NCI-H1105 treated with DMSO at 0.1 percent for 48 hours (cell line): Measurements from ENCODE around the gene INAVA.
A peak's percentile ranks its signal among the peaks of the same experiment; 100 is the strongest.
"Not testable (repeated sequence)": the region's sequence is repeated elsewhere in the genome, so short reads cannot be mapped to it uniquely, and the experiment has no call there.

Source experiments
- DNase-seq: peaks from one replicate; lab custom pipeline; 2025; lab: John Stamatoyannopoulos, UW

INAVA gene

DNA sequence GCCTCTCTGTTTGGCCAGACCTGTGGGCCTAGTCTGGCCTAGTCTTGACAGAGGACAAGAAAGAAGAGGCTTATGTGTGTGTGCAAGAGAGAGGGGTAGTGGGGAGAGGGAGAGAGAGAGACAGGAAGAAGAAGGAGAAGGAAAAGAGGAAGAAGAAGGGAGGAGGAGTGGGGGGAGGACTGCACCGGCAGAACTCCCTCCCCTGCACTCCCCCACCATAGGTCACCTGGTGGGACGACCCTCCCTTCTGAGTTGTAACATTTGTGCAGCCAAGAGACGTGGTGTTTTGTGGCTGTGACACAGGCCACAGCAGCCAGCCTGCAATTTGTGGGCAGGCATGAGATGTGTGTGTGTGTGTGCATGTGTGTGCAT is 4.3 kb downstream of the INAVA start:
- DNase-seq, result no peak

DNA sequence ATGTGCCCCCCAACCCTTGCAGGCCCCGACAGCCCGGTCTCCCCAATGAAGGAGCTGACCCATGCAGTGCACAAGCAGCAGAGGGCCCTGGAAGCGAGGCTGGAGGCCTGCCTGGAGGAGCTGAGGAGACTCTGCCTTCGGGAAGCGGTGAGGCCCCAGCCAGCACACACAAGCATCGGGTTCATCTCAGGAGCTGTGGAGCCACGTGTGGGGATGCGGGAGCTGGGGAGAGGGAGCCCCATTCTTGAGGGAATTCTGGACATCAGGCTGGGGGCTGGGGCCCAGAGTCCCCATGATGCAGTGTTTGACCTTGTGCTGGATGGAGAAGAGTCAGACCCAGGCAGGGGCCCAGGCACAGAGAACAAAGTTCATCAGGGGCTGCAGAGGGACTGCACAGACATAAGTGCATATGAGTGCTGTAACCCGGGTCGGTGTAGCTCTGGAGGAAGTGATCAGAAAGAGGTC is 4.8 kb downstream of the INAVA start:
- no peak for DNase-seq

DNA sequence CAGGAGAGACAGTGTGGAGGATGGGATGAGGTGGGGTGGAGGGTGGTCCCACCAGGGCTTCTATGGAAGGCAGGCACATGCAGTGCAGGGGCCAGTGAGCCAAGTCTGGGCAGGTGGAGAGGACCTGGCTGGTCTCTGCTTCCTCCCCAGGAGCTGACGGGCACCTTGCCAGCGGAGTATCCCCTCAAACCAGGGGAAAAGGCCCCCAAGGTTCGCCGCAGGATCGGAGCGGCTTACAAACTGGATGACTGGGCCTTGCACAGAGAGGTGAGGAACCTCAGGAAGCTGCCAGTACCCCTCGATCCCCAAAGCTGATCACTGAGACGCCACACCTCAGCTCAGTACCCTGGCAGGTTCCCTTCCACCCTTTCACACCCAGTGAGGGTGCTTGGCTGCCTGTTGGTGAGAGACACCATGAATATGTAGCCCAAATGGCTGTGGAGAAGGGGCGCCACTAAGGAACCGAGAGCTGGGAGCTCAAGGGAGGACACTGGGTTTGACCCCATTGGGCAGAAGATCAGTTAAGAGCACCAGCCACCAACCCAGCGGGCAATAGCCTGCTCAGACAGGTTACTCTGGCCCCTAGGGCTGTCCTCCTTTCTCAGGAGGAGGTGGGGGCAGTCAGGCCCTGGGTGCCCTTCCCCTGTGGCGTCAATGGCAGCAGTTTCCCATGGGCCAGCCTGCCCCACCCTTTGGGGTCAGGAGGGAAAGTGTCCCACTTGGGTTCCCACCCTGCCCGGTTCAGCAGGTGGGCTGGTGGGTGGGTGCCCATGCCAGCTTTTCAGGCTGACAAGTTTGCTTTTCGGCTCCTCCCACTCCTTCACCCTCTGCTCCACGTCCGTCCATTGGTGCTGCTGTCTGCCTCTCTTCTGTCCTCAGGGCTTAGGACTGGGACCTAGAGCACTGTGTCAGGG is 5.5 kb downstream of the INAVA start:
- DNase-seq, result no peak

DNA sequence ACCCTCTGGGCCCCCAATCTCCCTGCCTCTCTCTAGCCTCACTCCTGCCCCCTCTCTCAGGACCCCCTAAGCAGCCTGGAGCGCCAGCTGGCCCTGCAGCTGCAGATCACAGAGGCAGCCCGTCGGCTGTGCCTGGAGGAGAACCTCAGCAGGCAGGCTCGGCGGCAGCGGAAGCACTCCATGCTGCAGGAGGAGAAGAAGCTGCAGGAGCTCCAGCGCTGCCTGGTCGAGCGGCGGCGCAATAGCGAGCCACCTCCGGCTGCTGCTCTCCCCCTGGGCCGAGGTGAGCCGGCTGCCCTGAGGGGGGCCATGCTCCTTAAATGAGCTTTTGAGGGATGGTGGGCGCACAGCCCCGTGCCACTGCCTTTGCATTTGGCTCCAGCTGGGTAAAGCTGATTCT is 6.2 kb downstream of the INAVA start:
- DNase-seq, result no peak

DNA sequence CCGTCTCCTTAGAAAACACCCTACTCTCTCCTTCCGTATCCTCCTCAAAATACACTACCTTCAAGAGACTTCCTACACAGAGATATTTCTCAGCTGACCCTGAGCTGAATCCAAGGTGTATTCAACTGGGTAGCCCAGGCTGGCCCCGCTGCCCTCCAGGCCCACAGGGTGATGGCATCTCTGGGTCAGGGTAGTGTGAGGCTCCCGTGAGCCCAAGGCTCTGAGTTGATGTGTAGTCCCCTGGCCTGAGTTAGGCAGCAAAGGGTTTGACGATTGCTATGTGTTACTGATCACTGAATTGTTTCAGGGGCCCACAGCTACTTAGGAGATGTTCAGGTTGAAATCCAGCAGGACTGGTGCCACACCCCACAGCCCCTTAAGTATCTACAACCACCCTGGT is 6.7 kb downstream of the INAVA start:
- DNase-seq, result no peak

DNA sequence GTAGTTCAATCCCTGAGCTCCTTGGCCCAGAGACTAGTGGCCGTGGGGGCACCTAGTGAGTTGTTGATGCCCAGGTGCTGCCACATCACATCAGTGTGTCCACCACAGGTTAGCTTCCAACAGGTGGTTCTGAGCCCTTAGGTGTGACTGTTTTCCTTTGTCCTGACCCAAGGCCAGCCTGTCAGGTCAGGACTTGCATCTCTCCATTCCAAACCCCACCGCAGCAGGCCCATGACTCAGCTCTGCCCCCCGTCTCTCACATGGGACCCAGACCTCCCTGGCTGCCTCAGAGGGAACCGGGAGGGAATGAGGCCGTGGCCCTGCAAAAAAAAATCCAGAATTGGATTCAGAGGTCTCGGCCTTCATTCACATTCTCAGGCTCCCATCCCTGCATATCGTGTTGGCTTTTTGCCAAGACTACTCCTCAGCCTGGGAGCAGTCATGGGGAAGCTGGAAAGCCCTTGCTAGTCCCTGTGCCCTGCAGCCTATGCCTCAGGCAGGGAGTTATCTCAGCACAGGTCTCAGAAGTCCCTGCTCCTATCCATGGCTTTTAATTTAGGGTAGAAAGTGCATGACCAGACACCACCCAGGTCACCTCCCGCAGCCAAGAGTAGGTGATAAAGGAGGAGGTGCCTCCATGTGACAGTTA is 7.2 kb downstream of the INAVA start:
- peak; percentile 28 for DNase-seq

DNA sequence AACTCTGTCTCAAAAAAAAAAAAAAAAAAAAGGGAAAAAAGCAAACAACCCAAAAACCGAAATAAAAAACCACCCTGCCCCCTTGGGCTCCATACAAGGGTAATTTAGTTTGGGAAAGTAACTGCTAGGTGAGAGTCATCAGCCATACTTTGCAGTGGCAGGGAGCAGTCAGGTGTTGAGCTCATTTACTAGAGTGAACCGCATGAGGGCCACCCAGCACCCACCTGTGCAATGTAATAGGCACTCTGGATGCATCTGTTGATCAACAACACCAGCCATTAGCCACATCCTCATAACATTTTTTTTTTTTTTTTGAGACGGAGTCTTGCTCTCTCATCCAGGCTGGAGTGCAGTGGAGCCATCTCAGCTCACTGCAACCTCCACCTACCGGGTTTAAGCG is 9.1 kb downstream of the INAVA start:
- DNase-seq, result no peak

DNA sequence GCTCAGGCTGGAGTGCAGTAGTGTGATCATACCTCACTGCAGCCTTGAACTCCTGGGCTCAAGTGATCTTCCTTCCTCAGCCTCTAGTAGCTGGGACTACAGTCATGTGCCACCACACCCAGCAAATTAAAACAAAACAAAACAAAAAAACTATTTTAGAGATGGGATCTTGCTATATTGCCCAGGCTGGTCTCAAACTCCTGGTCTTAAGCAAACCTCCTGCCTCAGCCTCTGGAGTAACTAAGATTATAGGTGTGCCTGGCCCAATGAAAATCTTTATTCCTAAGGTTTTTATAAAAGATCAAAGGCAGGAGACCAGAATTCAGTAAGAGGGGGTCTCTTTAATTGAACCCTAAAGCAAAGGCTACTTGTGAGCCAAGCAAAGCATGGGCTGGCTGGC is 10.1 kb downstream of the INAVA start:
- DNase-seq, result no peak

DNA sequence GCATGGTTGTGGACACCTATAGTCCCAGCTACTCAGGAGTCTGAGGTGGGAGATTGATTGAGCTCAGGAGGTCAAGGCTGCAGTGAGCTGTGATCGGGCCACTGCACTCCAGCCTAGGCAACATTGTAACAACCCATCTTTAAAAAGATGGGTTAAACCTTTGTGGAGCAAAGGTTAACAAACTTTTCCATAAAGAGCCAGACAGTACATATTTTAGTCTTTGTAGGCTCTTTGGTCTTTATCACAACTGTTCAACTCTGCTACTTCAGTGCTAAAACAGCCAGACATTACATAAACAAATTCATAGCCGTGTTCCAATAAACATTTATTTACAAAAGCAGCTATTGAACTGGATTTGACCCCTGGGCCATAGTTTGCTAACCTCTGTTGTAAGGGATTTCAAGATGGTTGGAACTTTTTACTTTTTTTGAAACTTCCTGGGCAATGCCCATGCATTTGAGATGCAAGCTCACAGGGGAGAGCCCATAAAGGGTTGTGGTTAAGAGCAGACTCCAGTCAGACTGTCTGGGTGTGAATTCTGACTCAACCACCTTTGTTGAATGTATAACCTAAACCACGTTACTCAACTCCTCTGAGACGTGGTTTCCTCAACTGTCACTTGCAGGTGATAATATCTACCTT is 10.8 kb downstream of the INAVA start:
- no peak for DNase-seq

DNA sequence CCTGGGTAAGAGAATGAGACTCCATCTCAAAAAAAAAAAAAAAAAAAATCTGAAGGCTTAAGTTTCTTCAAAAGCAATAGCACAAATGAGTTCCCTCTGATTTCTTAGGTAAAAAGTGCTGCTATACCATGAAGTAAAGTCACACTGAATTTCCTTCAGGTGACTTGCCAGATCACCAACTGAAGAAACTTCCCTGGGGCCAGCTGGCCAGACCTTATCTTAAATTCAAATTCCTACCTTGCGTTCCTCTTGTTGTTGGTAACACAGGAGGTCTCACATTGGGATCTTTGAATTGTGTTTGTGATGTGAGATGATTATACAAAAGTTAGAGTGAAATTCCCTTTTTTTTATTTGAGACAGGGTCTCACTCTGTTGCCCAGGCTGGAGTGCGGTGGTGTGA is 11.8 kb downstream of the INAVA start:
- no peak for DNase-seq

DNA sequence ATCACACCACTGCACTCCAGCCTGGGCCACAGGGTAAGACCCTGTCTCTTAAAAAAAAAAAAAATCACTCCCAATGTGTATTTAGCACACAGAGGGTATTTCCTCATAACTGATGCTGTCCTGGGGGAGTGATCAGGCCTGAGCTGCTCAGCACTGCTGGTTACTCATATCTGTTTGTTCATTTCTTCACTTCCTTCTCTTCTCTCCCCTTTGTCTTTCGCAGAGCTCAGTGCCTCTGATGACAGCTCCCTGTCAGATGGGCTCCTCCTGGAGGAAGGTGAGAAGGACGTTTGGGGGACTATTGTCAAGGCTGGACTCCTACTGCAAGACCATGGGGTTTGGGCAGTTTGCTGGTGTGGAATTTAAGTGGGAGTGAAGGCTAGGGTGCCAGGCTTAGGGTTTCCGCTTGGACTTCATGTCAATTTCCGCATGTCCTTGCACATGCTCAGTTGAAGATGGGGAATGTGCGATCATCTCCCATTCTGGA is 13.0 kb downstream of the INAVA start:
- DNase-seq, result no peak

DNA sequence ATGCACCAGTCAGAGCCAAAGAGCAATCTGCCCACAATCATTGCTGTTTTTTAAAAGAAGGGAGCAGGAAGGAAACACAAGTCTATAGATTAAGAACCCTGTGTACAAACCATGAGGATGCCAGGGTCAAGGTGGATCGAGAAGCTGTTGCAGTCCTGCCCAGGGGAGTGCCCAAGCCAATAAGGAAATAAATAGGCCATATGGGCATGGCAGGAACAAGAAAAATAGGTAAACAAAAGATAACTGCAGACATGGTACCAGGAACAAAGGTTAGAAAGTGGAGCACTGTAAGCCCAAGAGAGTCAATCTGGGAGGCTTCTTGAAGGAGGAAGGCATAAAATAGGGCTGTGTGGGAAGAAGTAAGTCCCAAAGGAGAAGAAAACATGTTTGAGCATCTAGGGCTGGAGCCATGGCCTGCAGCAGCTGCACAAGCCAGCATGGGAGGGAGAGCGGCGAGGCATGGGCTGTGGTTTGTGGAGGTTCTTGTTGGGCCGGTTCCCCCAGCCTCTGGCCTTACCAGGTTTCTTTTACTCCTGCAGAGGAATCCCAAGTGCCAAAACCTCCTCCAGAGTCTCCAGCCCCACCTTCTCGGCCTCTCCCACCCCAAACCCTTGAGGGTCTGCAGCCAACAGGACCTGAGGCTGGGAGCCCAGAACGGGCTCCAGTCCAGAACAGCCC is 13.6 kb downstream of the INAVA start:
- no peak for DNase-seq

DNA sequence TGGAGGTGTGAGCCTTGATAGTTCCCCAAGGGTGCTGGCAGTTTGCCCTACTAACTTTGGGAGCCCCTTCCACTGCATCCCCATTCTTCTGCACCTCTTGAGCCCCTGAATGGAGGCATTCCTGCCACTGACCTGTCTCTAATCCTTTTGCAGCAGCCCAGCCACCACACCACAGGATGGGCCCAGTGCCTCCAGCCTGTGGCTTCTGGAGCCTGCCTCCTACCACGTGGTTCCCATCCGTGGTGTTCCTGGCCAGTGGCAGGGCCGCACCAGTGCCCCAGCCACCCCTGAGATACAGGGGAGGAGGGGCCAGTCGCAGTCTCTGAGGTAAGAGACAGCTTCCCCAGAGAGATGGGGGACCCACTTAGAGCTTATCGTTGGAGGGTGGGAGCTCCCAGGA is 14.4 kb downstream of the INAVA start:
- DNase-seq, result no peak

DNA sequence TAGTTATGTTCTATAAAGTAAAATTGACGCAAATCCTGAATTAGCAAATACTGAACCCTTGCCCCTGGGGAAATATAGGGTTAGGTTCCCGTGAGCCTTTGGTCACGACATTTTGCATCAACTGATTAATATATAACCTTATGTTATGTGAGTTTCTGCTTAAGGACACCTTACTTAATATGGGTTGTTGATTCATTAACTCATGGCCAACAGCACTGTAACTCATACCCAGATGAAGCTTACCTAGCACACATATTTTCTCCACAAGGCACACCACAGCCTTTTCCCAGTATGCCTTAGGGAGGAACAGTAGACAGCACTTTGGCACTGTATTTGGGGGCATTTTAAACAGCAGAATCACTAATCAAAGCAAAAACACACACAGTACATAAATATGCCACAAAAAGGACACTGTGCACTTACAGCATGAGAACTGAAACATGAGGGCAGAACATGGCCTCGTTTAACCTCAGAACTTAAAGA is 15.1 kb downstream of the INAVA start:
- DNase-seq, result no peak

DNA sequence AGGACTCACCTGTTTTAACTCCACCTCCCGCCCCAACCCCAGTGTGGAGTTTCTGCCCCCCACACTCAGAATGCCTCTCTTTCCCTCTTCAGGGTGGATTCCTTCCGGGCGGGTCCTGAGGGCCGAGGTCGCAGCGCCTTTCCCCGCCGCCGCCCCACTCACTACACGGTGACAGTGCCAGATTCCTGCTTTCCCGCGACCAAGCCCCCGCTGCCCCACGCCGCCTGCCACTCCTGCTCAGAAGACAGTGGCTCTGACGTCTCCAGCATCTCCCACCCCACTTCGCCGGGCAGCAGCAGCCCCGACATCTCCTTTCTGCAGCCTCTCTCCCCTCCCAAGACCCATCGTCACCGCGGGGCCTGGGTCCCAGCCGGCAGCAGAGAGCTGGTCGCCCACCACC is 16.7 kb downstream of the INAVA start:
- no peak for DNase-seq

DNA sequence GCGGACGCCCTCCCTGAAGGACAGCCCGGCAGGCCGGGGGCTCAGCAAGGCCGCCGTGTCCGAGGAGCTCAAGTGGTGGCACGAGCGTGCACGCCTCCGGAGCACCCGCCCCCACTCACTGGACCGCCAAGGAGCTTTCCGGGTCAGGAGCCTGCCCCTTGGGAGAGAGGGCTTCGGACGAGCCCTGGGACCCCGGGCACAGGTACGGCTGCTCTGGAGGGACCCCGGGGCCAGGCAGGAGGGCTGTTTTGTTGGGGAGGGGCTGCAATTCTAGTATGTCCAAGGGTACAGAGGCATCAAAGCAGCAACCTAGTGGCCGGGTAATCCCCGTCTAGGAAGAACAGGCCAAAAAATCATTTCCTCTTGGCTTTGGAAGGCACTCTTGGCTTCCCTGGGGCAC is 17.2 kb downstream of the INAVA start:
- not testable (repeated sequence) for DNase-seq

DNA sequence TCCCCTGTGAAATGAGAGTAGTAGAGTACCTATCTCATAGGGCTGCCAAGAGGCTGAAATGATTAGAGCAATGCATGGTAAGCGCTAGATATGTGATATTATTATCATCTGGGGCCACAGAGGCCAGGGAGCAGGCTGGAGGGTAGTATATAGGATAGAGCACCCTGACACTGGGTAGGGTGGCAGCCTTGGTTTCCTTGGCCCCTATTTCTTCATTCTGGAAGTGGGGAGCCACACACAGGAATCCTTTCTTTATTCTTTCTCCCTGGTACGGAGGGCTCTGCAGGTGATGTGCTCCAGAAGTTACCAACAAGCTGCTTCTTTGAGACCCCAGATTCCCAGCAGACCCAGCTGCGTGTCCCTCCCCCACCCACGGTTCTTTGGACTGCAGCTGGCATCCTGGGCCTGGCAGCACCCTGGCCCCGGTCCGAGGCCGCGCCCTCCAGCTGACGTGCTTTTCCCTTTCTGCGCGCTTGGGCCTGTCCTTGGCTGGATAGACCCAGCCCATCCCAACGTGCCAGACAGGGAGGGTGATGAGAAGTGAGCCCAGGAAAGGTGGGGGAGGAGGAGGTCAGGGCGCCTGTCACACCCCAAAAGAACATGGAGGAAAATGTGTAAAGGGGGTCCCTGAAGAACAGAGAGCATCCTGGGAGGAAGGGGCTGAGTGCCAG is 18.2 kb downstream of the INAVA start:
- DNase-seq, result peak; percentile 69

DNA sequence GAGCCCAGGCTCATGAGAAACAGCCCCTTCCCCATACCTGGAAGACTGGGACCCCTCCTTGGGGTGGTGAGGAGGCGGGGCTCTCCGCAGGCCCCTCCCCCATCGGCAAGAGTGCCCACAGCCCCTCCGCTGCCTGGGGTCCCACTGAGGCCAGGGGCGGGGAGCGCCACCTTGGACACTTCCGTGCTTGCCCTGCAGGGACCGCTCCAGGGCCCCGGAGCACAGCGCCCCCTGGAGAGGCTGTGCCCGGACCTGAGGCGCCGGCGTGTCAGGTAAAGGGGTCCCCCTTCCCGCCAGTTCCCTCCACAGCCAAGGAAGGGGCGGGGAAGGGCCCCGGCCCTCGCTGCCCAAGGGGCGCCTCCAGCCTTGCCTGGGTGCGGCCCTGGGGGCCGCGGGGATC is 21.5 kb downstream of the INAVA start:
- no peak for DNase-seq

DNA sequence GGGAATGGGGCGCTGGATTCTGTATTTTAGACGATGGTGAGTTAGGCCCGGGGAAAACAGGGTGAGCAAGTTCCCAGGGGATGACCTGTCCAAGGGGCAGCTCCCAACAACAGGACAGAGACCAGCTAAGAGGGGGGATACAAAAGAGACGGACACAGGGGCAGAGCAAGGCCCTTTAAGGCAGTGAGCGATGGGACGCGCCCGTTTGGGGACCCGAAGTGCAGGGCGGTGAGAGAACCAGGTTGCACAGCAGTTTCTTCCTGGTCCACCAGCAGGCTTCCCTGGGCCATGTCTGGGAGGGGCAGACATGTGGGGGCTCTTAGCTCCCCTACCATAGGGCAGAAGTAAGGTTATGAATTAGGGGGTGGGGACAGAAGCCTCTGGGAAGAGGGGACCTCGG is 22.0 kb downstream of the INAVA start:
- DNase-seq, result no peak

DNA sequence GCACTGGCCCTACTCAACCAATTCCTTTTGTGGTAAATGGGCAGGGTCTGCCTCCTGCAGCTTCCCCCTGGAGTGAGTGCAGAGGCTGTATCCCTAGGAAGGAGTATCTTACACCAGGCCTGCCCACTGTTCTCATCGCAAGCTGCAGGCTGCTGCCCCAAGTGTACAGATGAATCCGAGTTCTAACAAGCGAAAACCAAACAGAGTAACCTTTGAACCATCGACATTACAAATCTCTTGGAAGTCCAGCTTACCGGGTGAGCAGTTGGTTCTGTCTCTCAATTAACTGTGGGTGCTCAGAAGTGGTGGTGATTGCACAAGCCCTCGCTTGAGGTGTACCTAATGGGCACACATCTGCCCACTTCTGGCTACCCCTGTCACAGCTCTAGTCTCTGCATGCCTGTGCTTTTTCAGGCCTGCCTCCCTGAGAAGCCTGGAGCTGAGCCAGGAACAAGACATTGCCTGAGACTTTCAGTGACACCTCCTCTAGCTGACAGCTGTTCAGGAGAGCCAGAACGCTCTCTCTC is 22.7 kb downstream of the INAVA start:
- DNase-seq, result peak; percentile 92

DNA sequence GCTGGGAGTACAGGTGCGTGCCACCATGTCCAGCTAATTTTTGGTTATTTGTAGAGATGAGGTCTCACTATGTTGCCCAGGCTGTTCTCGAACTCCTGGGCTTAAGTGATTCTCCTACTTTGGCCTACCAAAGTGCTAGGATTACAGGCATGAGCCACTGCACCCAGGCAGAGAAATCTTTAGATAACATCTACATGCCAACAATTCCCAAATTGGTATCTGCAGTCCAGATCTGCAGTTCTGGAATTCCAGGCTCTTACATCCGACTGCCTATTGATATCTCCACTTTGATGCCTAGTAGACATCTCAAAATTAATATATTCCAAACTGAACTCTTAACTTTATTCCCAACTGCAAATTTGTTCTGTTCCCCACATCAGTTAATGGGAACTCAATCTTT is 23.3 kb downstream of the INAVA start:
- DNase-seq, result no peak
